GM12874 (cell line): ENCODE data around the gene VEGFD.

Experiments used
- CTCF ChIP-seq: IDR thresholded peaks from 2 replicates; pipeline ENCODE4 v1.5.1; 2011; ENCODE audit warnings: low read depth, mild to moderate bottlenecking, control low read depth, low read length, moderate library complexity; ENCODE audit not compliant: insufficient read depth

VEGFD gene

GRCh38 chrX:15340867-15341266 lies 43.3 kb downstream of the VEGFD start:
- no peak for TF ChIP-seq CTCF

- no peak for TF ChIP-seq CTCF
These were observed 48.2 kb downstream of the VEGFD start for GRCh38 chrX:15336023-15336413.

GRCh38 chrX:15335135-15336022 lies 48.8 kb downstream of the VEGFD start, which contains the start of gene PIGA:
Gene PIGA (minus strand): TSS chrX:15335523. CDS start chrX:15331930, 3,593 bp downstream.
- TF ChIP-seq CTCF = no peak

GRCh38 chrX:15334561-15334960 lies 49.7 kb downstream of the VEGFD start:
- no peak for TF ChIP-seq CTCF

GRCh38 chrX:15328821-15329220 lies 55.4 kb downstream of the VEGFD start:
- TF ChIP-seq CTCF = no peak

- no peak for TF ChIP-seq CTCF
These were observed 56.1 kb downstream of the VEGFD start for GRCh38 chrX:15328131-15328530.

- TF ChIP-seq CTCF = no peak
These were observed 61.7 kb downstream of the VEGFD start for GRCh38 chrX:15322472-15322871.
